Gastroesophageal sphincter (tissue), 3 donors: ENCODE data around the gene SDE2.

Experiments
- POLR2AphosphoS5 ChIP-seq: sonication (generic); formaldehyde crosslinking; IDR thresholded peaks from one replicate; pipeline ENCODE4 v1.6.1; 2017; ENCODE audit warnings: antibody characterized with exemption
- TF ChIP-seq, protein P1 (sequence below), 4 experiments: fragments of 200-600 bp in 2 of 4; fragments of 450-650 bp in 2 of 4; sonication (generic) in 1 of 4; IDR thresholded peaks; one replicate each; pipeline ENCODE4 v1.5.1; 2017 to 2019; ENCODE audit warnings: antibody characterized with exemption in 4 of 4, mild to moderate bottlenecking in 2 of 4, moderate library complexity in 2 of 4

DNA sequence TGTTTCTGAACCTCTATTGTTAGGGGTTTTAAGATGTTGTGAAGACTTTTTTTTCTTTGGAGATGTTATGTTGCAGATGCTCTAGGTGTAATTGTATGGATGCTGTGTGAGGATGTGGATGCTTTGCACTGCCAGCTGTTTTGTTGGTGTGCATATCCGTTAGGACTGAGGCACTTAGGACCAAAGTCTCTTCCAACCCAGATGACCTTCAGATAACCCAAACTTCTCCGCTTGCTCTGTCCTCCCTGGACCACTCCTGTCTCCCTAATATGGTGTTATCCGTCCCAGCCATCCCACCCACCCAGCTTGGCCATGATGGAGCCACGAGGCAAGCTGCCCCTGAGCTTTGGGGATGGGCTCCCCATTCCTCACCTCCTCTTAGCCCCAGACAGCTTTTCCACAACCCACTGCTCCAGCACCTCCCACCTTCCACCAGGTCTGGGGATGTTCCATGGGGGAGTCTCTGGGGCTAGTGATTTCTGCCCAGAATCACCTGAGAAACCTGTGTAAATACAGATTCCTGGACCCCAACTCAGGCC is 53.0 kb downstream of the SDE2 start:
- TF ChIP-seq, protein P1, sequence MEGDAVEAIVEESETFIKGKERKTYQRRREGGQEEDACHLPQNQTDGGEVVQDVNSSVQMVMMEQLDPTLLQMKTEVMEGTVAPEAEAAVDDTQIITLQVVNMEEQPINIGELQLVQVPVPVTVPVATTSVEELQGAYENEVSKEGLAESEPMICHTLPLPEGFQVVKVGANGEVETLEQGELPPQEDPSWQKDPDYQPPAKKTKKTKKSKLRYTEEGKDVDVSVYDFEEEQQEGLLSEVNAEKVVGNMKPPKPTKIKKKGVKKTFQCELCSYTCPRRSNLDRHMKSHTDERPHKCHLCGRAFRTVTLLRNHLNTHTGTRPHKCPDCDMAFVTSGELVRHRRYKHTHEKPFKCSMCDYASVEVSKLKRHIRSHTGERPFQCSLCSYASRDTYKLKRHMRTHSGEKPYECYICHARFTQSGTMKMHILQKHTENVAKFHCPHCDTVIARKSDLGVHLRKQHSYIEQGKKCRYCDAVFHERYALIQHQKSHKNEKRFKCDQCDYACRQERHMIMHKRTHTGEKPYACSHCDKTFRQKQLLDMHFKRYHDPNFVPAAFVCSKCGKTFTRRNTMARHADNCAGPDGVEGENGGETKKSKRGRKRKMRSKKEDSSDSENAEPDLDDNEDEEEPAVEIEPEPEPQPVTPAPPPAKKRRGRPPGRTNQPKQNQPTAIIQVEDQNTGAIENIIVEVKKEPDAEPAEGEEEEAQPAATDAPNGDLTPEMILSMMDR (IDR thresholded peaks at IDR 0.05): no peak
- no peak for TF ChIP-seq POLR2AphosphoS5
